K562 (cell line): ENCODE measurements around the gene OTUD5. TPM values are rescaled to one million over a fixed set of nuclear protein-coding genes. Genes with fewer than 3 reads are reported as not detected.

ENCODE experiments used
- ATAC-seq: fragments of 200-7000 bp; cut with Tn5 transposase; 3 replicates; pipeline ENCODE4 v1.9.1; 2020; ENCODE audit warnings: moderate library complexity
- Bru-seq: library from RNA; stranded (reverse); fragments of 400-500 nt; gene quantifications from one replicate; lab custom pipeline; 2021; lab: Mats Ljungman, UMichigan
- BruChase-seq, 2 experiments: library from RNA; stranded (reverse); fragments of 400-500 nt; gene quantifications; one replicate each; lab custom pipeline; 2021; lab: Mats Ljungman, UMichigan
- BruUV-seq: library from RNA; stranded (reverse); fragments of 400-500 nt; replicated peaks from 2 replicates; lab custom pipeline; 2021; lab: Mats Ljungman, UMichigan
- CTCF ChIA-PET: fragments of 300-600 bp; formaldehyde crosslinking; extraction: SDS; loops from one replicate; lab custom pipeline; 2021; ENCODE audit warnings: low intra/inter-chr PET ratio; lab: Yijun Ruan, JAX
- POLR2A ChIA-PET: fragments of 300-600, 350-650 bp; sonication (Branson Sonifier 250); formaldehyde crosslinking; extraction: SDS; loops from one replicate; lab custom pipeline; 2021; ENCODE audit warnings: antibody characterized with exemption, inconsistent platforms; lab: Yijun Ruan, JAX
- DNase-seq, 4 experiments: peaks; one replicate each; pipeline versions ENCODE4 v3.0.0 to v3.0.0-alpha.2; 2011 to 2018; ENCODE audit warnings: low spot score in 3 of 4, mixed read lengths in 3 of 4; ENCODE audit errors: extremely low read depth in 1 of 4
- FAIRE-seq: peaks from 2 replicates; lab custom pipeline; 2011; peaks lifted over from hg19 to GRCh38; lab: Jason Lieb, UNC
- H2AFZ ChIP-seq: 2 replicates; pipeline ENCODE4 v1.6.0; 2011; ENCODE audit warnings: low read depth, low read length, control low read depth, inconsistent platforms
- H3K27ac ChIP-seq: fragments of 200-600 bp; 3 replicates; pipeline ENCODE4 v1.8.0; 2011; ENCODE audit warnings: low read depth, mild to moderate bottlenecking, control low read depth, inconsistent platforms, low read length, moderate library complexity, mixed read lengths; ENCODE audit errors: extremely low read depth
- H3K27me3 ChIP-seq, 2 experiments: fragments of 300-600 bp in 1 of 2; 2 replicates in 1 of 2; 3 replicates in 1 of 2; pipeline versions ENCODE4 v1.6.0 to v1.8.0; 2011; ENCODE audit warnings: inconsistent platforms in 2 of 2, low read length in 2 of 2, mild to moderate bottlenecking in 1 of 2, mixed read lengths in 1 of 2, moderate library complexity in 1 of 2; ENCODE audit not compliant: control insufficient read depth in 2 of 2, insufficient read depth in 2 of 2
- H3K36me3 ChIP-seq: fragments of 300-600 bp; 3 replicates; pipeline ENCODE4 v1.8.0; 2011; ENCODE audit warnings: mild to moderate bottlenecking, low read length, inconsistent platforms; ENCODE audit not compliant: control insufficient read depth, insufficient read depth
- H3K4me1 ChIP-seq, 2 experiments: fragments of 200-600 bp in 1 of 2; replicated peaks in 1 of 2; 2 replicates in 1 of 2; 3 replicates in 1 of 2; pipeline versions ENCODE4 v1.5.1 to v1.8.0; 2011; ENCODE audit warnings: inconsistent platforms in 2 of 2, low read length in 2 of 2, mild to moderate bottlenecking in 1 of 2, mixed read lengths in 1 of 2, moderate library complexity in 1 of 2; ENCODE audit not compliant: control insufficient read depth in 2 of 2, insufficient read depth in 2 of 2
- H3K4me2 ChIP-seq: 2 replicates; pipeline ENCODE4 v1.6.1; 2011; ENCODE audit warnings: low read length, control low read depth, inconsistent platforms, mixed read lengths; ENCODE audit not compliant: insufficient read depth
- H3K4me3 ChIP-seq: fragments of 200-600 bp; sonication (generic), shearing (Covaris generic); 2 replicates; pipeline ENCODE4 v1.5.1; 2016; ENCODE audit warnings: control low read depth, inconsistent platforms
- H3K79me2 ChIP-seq: fragments of 200-600 bp; 3 replicates; pipeline ENCODE4 v1.8.0; 2011; ENCODE audit warnings: low read length, inconsistent platforms; ENCODE audit not compliant: control insufficient read depth, insufficient read depth
- H3K9ac ChIP-seq, 2 experiments: 2 replicates each; pipeline versions ENCODE4 v1.6.0 to v1.6.1; 2011; ENCODE audit warnings: low read depth in 2 of 2, low read length in 2 of 2, control low read depth in 1 of 2, inconsistent platforms in 1 of 2, mild to moderate bottlenecking in 1 of 2, mixed read lengths in 1 of 2; ENCODE audit not compliant: insufficient read depth in 1 of 2
- H3K9me1 ChIP-seq: one replicate; pipeline ENCODE4 v1.6.0; 2011; ENCODE audit warnings: inconsistent platforms, mild to moderate bottlenecking, low read length, moderate library complexity; ENCODE audit not compliant: control insufficient read depth, insufficient read depth
- H3K9me3 ChIP-seq: replicated peaks from 2 replicates; pipeline ENCODE4 v1.5.1; 2011; ENCODE audit warnings: low read depth, low read length, inconsistent platforms; ENCODE audit not compliant: control insufficient read depth, insufficient read depth
- H4K20me1 ChIP-seq: replicated peaks from 2 replicates; pipeline ENCODE4 v1.6.1; 2011; ENCODE audit warnings: low read length, inconsistent platforms, mixed read lengths; ENCODE audit not compliant: control insufficient read depth, insufficient read depth
- CSDE1 ChIP-seq, 2 experiments: fragments of 450-650 bp; IDR thresholded peaks; 2 replicates each; pipeline ENCODE4 v1.6.1; 2016; ENCODE audit warnings: mild to moderate bottlenecking in 1 of 2
- CTBP1 ChIP-seq: fragments of 450-650 bp; IDR thresholded peaks from 2 replicates; pipeline ENCODE4 v1.6.1; 2016; ENCODE audit warnings: borderline replicate concordance
- ELF4 ChIP-seq: fragments of 450-650 bp; formaldehyde crosslinking; IDR thresholded peaks from 2 replicates; pipeline ENCODE4 v1.4.0; 2022; ENCODE audit warnings: missing genetic modification characterization
- HOMEZ ChIP-seq: fragments of 250-450 bp; sonication (Bioruptor Pico); IDR thresholded peaks from 2 replicates; pipeline ENCODE4 v1.4.0; 2020; ENCODE audit warnings: mild to moderate bottlenecking, moderate library complexity
- KDM5B ChIP-seq: fragments of 200-600 bp; sonication (generic); IDR thresholded peaks from 2 replicates; pipeline ENCODE4 v1.6.1; 2012; ENCODE audit warnings: low read depth, mild to moderate bottlenecking, moderate library complexity, low read length, control low read depth, inconsistent platforms; ENCODE audit not compliant: insufficient replicate concordance
- OTX1 ChIP-seq: fragments of 450-650 bp; formaldehyde crosslinking; IDR thresholded peaks from 2 replicates; pipeline ENCODE4 v1.4.0; 2022; ENCODE audit warnings: mild to moderate bottlenecking
- RB1 ChIP-seq: fragments of 450-650 bp; IDR thresholded peaks from 2 replicates; pipeline ENCODE4 v1.6.1; 2017; ENCODE audit warnings: low read depth, mild to moderate bottlenecking
- RBBP5 ChIP-seq: fragments of 200-600 bp; sonication (generic); IDR thresholded peaks from 2 replicates; pipeline ENCODE4 v1.6.1; 2012; ENCODE audit warnings: borderline replicate concordance, mild to moderate bottlenecking, low read length, control low read depth, inconsistent platforms; ENCODE audit not compliant: insufficient read depth, poor library complexity, severe bottlenecking
- SIN3B ChIP-seq: fragments of 450-650 bp; IDR thresholded peaks from 2 replicates; pipeline ENCODE4 v1.6.1; 2017; ENCODE audit warnings: low read depth, mild to moderate bottlenecking, moderate library complexity
- ZKSCAN1 ChIP-seq: fragments of 150-350 bp; IDR thresholded peaks from 2 replicates; pipeline ENCODE4 v1.6.1; 2016; ENCODE audit warnings: low read depth, low read length
- ZNF445 ChIP-seq: fragments of 250-450 bp; sonication (Bioruptor Pico); IDR thresholded peaks from 2 replicates; pipeline ENCODE4 v1.4.0; 2020; ENCODE audit warnings: low read depth, mild to moderate bottlenecking, moderate library complexity
- WGBS: fragments of 100-300 bp; shearing (Covaris generic); methylation state at CpG from one replicate; pipeline ENCODE4 v1.1.6; 2016; ENCODE audit warnings: low coverage, mixed read lengths; ENCODE audit not compliant: insufficient coverage; ENCODE audit errors: missing lambda C conversion rate; 5-methylcytosine and 5-hydroxymethylcytosine counted together
- in situ Hi-C: fragments of 300-500 bp; cut with MboI; formaldehyde crosslinking; loops from 4 replicates; pipeline ENCODE4 v1.15.0; 2018; ENCODE audit warnings: inconsistent platforms, mixed read lengths
- intact Hi-C: fragments of 100-400 bp; cut with micrococcal nuclease; formaldehyde crosslinking; loops from 2 replicates; pipeline ENCODE4 v1.14.2; 2022
- long read RNA-seq, 3 experiments: library from polyadenylated mRNA in 2 of 3; library from RNA in 1 of 3; unstranded in 2 of 3; stranded (forward) in 1 of 3; transcript quantifications; one replicate each; pipeline ENCODE4 v2.0.0, GENCODE V29; 2019 to 2022
- polyA minus RNA-seq, 3 experiments: library from RNA; depleted of rRNA, polyadenylated mRNA; stranded (reverse); fragments of >200 nt; gene quantifications; 2 replicates each; pipeline ENCODE4 v1.2.3, GENCODE V29; 2011
- polyA plus RNA-seq, 8 experiments: library from polyadenylated mRNA; depleted of rRNA in 4 of 8; stranded (reverse) in 5 of 8; unstranded in 3 of 8; fragments of >200 nt; fragmentation: Nextera tagmentation in 2 of 8; fragmentation: Illumina TruSeq in 1 of 8; extraction: Ambion mirVana in 2 of 8; extraction: Trizol in 1 of 8; gene quantifications; 2 replicates each; pipeline versions ENCODE4 v1.2.1 to v1.2.3, GENCODE V29; 2011 to 2014; ENCODE audit warnings: inconsistent platforms in 1 of 8, missing spikeins in 1 of 8
- total RNA-seq, 7 experiments: library from RNA; depleted of rRNA in 6 of 7; stranded (reverse); fragments of >200 nt in 6 of 7; fragmentation: Illumina TruSeq in 2 of 7; extraction: Trizol in 2 of 7; gene quantifications; 2 replicates each; pipeline versions ENCODE4 v1.2.1 to v1.2.3, GENCODE V29; 2011 to 2021; ENCODE audit warnings: low replicate concordance in 1 of 7
- TF ChIP-seq, protein P1 (sequence below): sonication (generic); IDR thresholded peaks from 2 replicates; pipeline ENCODE4 v1.6.1; 2016

The OTUD5 gene, protein sequence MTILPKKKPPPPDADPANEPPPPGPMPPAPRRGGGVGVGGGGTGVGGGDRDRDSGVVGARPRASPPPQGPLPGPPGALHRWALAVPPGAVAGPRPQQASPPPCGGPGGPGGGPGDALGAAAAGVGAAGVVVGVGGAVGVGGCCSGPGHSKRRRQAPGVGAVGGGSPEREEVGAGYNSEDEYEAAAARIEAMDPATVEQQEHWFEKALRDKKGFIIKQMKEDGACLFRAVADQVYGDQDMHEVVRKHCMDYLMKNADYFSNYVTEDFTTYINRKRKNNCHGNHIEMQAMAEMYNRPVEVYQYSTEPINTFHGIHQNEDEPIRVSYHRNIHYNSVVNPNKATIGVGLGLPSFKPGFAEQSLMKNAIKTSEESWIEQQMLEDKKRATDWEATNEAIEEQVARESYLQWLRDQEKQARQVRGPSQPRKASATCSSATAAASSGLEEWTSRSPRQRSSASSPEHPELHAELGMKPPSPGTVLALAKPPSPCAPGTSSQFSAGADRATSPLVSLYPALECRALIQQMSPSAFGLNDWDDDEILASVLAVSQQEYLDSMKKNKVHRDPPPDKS
- 120 and 216 TPM in 2 replicates for total RNA-seq (2011; cell fraction: chromatin; rRNA removed; ENCODE audit: low replicate concordance)
- 104 TPM in 2 replicates for total RNA-seq (2011; cell fraction: nucleolus; rRNA removed)
- total RNA-seq (2011; cell fraction: nucleoplasm; rRNA removed) = 75.4 and 94.3 TPM in 2 replicates
- total RNA-seq (2014; rRNA removed) (59.0 and 62.6 TPM in 2 replicates), total RNA-seq (2014; rRNA removed; fragmentation: Illumina TruSeq; extraction: Trizol) (34.1 and 37.5 TPM in 2 replicates), total RNA-seq (2015; rRNA removed; fragmentation: Illumina TruSeq; extraction: Trizol) (38.3 and 38.7 TPM in 2 replicates), total RNA-seq (2021) (87.0 and 93.0 TPM in 2 replicates), polyA plus RNA-seq (2011; rRNA removed) (97.4 and 102 TPM in 2 replicates), polyA plus RNA-seq (2014; fragmentation: Illumina TruSeq; extraction: Trizol) (86.9 and 99.8 TPM in 2 replicates), polyA plus RNA-seq (2014; fragmentation: Nextera tagmentation; extraction: Ambion mirVana) (1 to 10 TPM; 3.6 to 5.5 TPM), polyA plus RNA-seq (2014; rRNA removed) (80.4 and 87.7 TPM in 2 replicates), polyA minus RNA-seq (2011; rRNA and poly(A)+ RNA removed) (73.1 and 111 TPM in 2 replicates), Bru-seq, nascent RNA (percentile 76 among the genes with signal in this experiment), BruChase-seq, experiment 1, labeled RNA remaining after a 2-hour chase (percentile 83 among the genes with signal in this experiment), BruChase-seq, experiment 2, labeled RNA remaining after a 6-hour chase (percentile 80 among the genes with signal in this experiment)
- 65.4 and 83.9 TPM in 2 replicates for polyA plus RNA-seq (2011; cell fraction: cytosol; rRNA removed)
- 206 and 253 TPM in 2 replicates for polyA plus RNA-seq (2011; cell fraction: nucleus; rRNA removed)
- polyA plus RNA-seq (2012) = 78.2 and 87.9 TPM in 2 replicates
- 52.2 and 59.6 TPM in 2 replicates for polyA minus RNA-seq (2011; cell fraction: cytosol; rRNA and poly(A)+ RNA removed)
- polyA minus RNA-seq (2011; cell fraction: nucleus; rRNA and poly(A)+ RNA removed) = 25.6 and 31.1 TPM in 2 replicates
- long read RNA-seq, experiment 1, transcript OTUD5-203 (10 exons, 2,682 nt) = minor isoform, 55 of 318 reads
- long read RNA-seq, experiment 1, transcript OTUD5-202 (9 exons, 2,692 nt) = major isoform, 116 of 318 reads
- long read RNA-seq, experiment 1, partial matches to known transcripts = 24 of 318 reads
- long read RNA-seq, experiment 1, other reads (novel, unspliced or antisense) = 118 of 318 reads
- long read RNA-seq, experiment 2, transcript OTUD5-202 (9 exons, 2,692 nt) = major isoform, 29 of 137 reads
- long read RNA-seq, experiment 2, transcript OTUD5-203 (10 exons, 2,682 nt) = minor isoform, 8 of 137 reads
- long read RNA-seq, experiment 2, partial matches to known transcripts = 26 of 137 reads
- long read RNA-seq, experiment 2, other reads (novel, unspliced or antisense) = 71 of 137 reads
- long read RNA-seq, experiment 3, partial matches to known transcripts = 4 of 7 reads
- long read RNA-seq, experiment 3, other reads (novel, unspliced or antisense) = 1 of 7 reads

DNA sequence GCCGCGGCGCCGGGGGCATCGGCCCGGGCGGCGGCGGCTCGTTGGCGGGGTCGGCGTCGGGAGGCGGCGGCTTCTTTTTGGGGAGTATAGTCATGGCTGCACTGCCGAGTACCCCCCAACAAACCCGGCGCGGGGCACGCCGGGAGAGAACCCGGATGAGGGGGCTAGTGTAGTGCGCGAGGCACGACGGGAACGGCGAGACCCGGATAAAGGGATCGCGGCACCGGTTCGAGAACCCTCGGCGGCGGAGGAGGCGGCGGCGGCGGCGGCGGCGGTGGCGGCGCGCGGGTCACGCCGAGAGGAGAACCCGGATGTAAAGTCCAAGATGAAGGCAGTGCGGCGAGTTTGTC lies at the start of gene OTUD5:
Gene OTUD5 (minus strand): TSS at position 131 of the 350 bp plus-strand sequence. CDS start 37 bp downstream, at position 94.
- peaks cover 67% of the 10 kb centered on the region for H3K79me2 ChIP-seq
- intact Hi-C loops = loop anchor here (2.0 to 10.0 kb wide), 3 partner anchors 45 to 217 kb away; partner anchors contain the start of genes GRIPAP1 and PLP2
- POLR2A ChIA-PET = interaction anchor here (0.6 to 1.7 kb wide), 8 partner anchors 11 to 233 kb away, joined by 3 to 11 read pairs (median 3); no protein-coding TSS in a partner anchor
- ATAC-seq (peak; percentile 40), DNase-seq (peak in 3 of 4 experiments; percentile 66 to 85 (median 77)), FAIRE-seq (no peak)
- peaks cover 12% of the 10 kb centered on the region; the same call in 1 of the 2 replicates for H4K20me1 ChIP-seq
- peaks cover 44% of the 10 kb centered on the region for H3K36me3 ChIP-seq
- H3K9ac ChIP-seq = peak within 1 kb of the TSS; percentile 95 to 96
- H3K27ac ChIP-seq = peak within 1 kb of the TSS; percentile 98
- H3K4me1 ChIP-seq = peaks cover 29 to 58% of the 10 kb centered on the region in 2 experiments
- H3K9me3 ChIP-seq = no peaks in the 10 kb centered on the region
- H2AFZ ChIP-seq = peak within 1 kb of the TSS; percentile 94
- WGBS = 0% methylated on average over 24 of the region's 53 CpGs
- peak within 1 kb of the TSS; percentile 95 for H3K4me2 ChIP-seq
- peak within 1 kb of the TSS; percentile 84 for H3K4me3 ChIP-seq
- peaks cover 8% of the 10 kb centered on the region for H3K9me1 ChIP-seq
- H3K27me3 ChIP-seq = no peaks in the 10 kb centered on the region; a peak in 1 of 5 replicates
- CTCF ChIA-PET = interaction anchor here (0.6 kb wide), 1 partner anchor 385 kb away, joined by 4 read pairs; no protein-coding TSS in a partner anchor
- no TSS peak for BruUV-seq
- in situ Hi-C loops = no loop called here
- TF ChIP-seq SIN3B (peak; percentile 34; the same call in 1 of the 2 replicates), HOMEZ (CRISPR knock-in tag) (no peak), ZNF445 (CRISPR knock-in tag) (no peak), ELF4 (CRISPR knock-in tag) (no peak), ZKSCAN1 (no peak), RB1 (peak; percentile 35; the same call in 1 of the 2 replicates), OTX1 (CRISPR knock-in tag) (no peak), CTBP1 (peak; percentile 11; the same call in 1 of the 2 replicates), KDM5B (peak; percentile 2), RBBP5 (peak; percentile 12), CSDE1 (IDR thresholded peaks at IDR 0.05) (no peak)
- TF ChIP-seq, protein P1, sequence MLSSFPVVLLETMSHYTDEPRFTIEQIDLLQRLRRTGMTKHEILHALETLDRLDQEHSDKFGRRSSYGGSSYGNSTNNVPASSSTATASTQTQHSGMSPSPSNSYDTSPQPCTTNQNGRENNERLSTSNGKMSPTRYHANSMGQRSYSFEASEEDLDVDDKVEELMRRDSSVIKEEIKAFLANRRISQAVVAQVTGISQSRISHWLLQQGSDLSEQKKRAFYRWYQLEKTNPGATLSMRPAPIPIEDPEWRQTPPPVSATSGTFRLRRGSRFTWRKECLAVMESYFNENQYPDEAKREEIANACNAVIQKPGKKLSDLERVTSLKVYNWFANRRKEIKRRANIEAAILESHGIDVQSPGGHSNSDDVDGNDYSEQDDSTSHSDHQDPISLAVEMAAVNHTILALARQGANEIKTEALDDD = no peak
